GM21529 (cell line): ENCODE data around the gene ULK1.

ENCODE experiments used
- ATAC-seq: cut with Tn5 transposase; IDR thresholded peaks from one replicate; pipeline ENCODE4 v1.9.1; 2021; ENCODE audit not compliant: unreplicated experiment

ULK1 gene

GRCh38 chr12:131894313-131894860 lies at the start of gene ULK1:
Gene ULK1, plus strand, starts transcription at chr12:131894622. Its CDS starts 380 bp downstream, at chr12:131895002.
- peak; percentile 82 for ATAC-seq

- no peak for ATAC-seq
Measured at GRCh38 chr12:131844656-131845055, 49.8 kb upstream of the ULK1 start.

- ATAC-seq: no peak
Measured at GRCh38 chr12:131845121-131845520, 49.3 kb upstream of the ULK1 start.

- ATAC-seq: no peak
Measured at GRCh38 chr12:131847456-131847855, 47.0 kb upstream of the ULK1 start.

DNA sequence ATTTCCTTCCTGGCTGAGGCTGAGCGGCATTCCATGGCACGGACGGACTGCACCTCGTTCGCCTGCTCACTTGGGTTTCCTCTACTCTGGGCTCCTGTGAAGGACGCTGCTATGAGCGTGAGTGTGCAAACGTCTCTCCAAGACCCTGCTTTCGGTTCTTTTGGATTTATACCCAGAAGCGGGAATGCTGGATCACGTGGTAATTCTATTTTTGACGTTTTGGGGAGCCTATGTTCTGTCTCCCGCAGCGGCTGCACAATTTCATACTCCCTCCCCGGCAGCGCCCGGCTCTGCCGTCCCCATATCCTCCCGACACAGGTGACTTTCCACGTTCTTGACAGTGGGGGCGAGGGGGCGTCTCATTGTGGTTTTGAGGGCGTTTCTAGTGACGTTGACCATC lies 45.7 kb upstream of the ULK1 start:
- ATAC-seq: no peak

- ATAC-seq: no peak
Measured at GRCh38 chr12:131849700-131850553, 44.5 kb upstream of the ULK1 start.

DNA sequence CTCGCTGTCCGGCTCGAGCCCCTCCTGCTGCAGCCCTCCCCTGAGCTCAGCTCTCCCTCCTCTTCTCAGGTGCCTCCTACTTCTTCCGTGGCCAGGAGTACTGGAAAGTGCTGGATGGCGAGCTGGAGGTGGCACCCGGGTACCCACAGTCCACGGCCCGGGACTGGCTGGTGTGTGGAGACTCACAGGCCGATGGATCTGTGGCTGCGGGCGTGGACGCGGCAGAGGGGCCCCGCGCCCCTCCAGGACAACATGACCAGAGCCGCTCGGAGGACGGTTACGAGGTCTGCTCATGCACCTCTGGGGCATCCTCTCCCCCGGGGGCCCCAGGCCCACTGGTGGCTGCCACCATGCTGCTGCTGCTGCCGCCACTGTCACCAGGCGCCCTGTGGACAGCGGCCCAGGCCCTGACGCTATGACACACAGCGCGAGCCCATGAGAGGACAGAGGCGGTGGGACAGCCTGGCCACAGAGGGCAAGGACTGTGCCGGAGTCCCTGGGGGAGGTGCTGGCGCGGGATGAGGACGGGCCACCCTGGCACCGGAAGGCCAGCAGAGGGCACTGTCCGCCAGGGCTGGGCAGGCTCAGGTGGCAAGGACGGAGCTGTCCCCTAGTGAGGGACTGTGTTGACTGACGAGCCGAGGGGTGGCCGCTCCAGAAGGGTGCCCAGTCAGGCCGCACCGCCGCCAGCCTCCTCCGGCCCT lies 43.4 kb upstream of the ULK1 start:
- no peak for ATAC-seq

DNA sequence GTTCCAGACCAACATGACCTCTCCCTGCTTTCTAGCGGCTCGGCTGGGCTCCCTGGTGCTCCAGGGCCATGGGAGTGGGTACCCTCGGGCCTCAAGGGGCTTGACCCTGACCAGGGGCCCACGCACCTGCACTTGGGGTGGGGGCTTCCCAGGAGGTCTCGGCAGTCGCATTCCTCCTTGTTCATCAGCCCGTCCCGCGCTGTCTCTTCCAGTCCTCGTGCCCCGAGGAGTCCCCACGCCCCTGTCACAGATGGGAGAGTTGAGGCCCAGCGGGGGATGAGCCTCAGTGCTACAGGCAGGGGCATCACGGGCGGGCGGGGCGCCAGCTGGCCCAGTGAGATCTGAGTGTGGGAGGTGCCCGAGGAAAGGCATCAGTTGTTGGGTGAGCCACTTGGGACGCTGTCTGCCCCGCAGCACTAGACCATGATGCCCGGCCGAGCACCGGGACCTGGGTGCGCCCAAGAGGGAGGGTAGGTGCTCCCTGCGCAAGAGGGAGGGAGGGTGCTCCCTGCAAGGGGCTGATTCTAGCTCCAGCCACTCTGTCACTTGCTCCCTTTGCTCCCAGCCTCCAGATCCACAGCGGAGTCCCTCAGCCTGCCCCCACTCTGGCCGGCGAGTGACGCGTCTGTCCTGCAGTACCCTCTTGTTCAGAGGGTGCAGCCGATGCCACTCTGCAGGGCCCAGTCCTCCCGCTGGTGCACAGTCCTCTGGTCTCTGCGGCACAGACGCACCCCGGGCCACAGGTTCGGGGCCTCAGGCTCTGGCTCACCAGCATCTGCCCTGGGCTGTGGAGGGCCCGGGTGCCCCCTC lies 42.5 kb upstream of the ULK1 start:
- no peak for ATAC-seq

GRCh38 chr12:131852551-131853299 lies 41.7 kb upstream of the ULK1 start:
- ATAC-seq: no peak

- ATAC-seq: no peak
Measured at GRCh38 chr12:131853832-131854797, 40.3 kb upstream of the ULK1 start.

- ATAC-seq: no peak
Measured at GRCh38 chr12:131854861-131855476, 39.5 kb upstream of the ULK1 start.

DNA sequence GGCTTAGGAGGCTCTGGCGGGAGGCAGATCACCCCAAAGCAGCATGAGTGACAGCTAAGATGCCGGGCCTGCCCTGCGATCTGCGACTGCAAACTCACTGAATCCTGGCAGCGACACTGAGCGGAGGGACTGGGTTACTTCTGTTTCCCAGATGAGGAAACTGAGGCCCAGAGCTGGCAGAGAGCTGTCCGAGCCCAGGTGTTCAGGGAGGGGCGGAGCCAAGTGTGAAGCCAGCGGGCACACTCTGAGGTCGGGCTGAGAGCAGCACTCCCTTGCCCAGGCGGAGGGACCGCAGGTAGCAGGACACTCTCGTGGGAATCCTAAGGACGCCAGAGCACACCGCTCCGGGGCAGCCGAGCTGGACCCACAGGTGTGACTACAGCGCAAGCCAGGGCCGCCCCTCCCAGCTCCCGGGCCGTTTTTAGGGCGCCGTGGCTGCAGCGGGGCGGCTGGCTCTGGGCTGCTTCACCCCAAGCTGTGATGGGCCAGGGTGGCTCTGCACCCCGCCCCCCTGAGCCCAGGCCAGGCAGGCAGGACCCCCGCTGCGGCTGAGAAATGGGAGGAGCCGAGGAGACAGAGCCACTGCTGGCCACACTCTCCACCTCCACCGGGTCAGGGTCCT lies 38.8 kb upstream of the ULK1 start:
- no peak for ATAC-seq

DNA sequence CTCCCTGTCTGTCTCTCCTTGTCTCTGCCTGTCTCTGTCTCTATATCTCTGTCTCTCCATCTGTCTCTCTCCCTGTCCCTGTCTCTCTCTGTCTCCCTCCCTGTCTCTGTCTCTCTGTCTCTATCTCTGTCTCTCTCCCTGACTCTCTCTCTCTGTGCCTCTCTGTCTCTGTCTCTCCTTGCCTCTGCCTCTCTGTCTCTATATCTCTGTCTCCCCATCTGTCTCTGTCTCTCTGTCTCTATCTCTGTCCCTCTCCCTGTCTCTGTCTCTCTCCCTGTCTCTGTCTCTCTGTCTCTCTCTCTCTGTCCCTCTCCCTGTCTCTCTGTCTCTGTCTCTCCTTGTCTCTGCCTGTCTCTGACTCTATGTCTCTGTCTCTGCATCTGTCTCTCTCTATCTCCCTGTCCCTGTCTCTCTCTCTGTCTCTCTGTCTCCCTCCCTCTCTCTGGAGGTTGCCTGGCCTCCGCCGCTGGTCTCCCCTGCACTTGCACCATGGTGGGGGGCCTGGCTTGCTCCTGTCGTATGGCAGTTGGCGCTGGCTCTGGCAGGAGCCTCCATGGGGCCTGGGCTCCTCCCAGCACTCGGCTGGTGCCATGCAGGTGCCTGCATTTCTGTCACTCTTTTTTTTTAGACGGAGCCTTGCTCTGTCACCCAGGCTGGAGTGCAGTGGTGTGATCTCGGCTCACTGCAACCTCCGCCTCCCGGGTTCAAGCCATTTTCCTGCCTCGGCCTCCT lies 37.9 kb upstream of the ULK1 start:
- ATAC-seq: no peak

DNA sequence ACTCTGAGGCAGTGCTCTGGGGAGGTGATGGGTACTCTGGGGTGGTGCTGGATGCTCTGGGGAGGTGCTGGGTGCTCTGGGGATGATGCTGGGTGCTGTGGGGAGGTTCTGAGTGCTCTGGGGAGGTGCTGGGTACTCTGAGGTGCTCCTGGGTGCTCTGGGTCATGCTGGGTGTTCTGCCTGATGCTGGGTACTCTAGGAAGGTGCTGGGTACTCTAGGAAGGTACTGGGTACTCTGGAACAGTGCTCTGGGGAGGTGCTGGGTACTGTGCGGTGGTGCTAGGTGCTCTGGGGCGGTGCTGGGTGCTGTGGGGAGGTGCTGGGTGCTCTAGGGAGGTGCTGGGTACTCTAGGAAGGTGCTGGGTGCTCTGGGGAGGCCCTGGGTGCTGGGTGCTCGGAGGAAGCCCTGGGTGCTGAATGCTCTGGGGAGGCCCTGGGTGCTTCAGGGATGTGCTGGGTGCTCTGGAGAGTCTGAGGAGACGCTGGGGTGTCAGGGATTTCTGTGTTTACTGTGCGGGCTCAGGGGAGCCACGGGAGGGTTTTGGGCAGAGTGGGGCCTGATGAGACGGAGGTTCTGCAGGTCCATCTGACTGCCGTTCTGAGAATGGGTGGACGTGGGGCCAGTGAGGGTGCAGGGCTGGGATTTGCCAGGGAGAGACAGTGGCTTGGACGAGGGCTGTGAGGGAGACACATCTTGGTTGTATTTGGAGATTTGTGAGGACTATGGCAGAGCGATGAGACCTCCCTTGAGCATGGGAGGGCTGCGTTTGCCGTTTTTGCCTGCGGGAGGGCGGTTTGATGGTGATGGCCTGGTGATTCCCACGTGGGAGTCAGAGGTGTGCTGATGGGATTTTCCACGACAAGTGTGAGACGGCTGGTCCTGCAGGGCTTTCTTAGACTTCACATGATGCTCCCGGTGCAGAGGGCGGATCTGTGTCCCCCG lies 36.2 kb upstream of the ULK1 start:
- no peak for ATAC-seq

DNA sequence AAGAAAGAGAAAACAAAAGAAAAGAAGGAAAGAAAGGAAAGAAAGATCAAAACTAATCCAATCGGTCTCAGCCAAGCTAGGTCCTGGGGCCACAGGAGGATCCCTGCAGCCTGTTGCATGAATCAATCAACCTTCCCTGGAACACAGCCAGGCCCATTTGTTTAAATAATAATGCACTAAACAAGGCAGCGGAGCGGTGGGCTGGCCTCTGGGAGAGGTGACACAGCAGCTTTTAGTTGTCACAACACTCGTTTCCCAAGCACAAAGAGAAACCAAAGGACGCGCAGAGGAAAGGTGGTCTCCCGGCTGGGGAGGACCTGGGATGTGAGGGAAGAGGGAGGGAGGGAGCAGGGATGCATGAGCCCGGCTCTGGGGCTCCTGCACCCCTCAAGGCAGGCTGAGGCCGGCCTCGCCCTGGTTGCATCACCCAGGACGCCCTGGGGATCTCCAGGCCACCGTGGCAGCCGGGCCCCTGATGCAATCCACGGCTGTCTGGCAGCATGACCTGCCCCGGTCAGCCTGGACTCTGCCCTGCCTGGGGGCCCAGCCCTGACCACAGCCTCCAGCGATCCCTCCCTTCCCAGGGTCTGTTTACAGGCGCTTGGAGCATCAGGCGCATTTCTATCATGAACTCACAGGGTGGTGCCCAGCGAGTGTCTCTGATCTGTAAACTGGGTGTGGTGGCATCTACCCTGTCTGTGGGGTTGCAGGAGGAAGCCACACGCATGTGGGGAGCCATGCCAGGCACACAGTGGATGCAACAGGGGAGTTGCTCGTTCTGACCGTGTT lies 33.8 kb upstream of the ULK1 start:
- ATAC-seq: no peak
